GM23248 (cell line): ENCODE measurements around the gene STRN4.

ENCODE experiments used
- EZH2 ChIP-seq: fragments of 200-600 bp; sonication (generic); IDR thresholded peaks from 2 replicates; pipeline ENCODE4 v1.6.1; 2018; ENCODE audit warnings: antibody characterized with exemption, mild to moderate bottlenecking; ENCODE audit not compliant: insufficient read depth, poor library complexity, severe bottlenecking
- EZH2phosphoT487 ChIP-seq: fragments of 200-600 bp; sonication (generic); IDR thresholded peaks from 2 replicates; pipeline ENCODE4 v1.6.1; 2018; ENCODE audit warnings: antibody characterized with exemption, moderate library complexity, mild to moderate bottlenecking, low read depth; ENCODE audit not compliant: insufficient read depth

DNA sequence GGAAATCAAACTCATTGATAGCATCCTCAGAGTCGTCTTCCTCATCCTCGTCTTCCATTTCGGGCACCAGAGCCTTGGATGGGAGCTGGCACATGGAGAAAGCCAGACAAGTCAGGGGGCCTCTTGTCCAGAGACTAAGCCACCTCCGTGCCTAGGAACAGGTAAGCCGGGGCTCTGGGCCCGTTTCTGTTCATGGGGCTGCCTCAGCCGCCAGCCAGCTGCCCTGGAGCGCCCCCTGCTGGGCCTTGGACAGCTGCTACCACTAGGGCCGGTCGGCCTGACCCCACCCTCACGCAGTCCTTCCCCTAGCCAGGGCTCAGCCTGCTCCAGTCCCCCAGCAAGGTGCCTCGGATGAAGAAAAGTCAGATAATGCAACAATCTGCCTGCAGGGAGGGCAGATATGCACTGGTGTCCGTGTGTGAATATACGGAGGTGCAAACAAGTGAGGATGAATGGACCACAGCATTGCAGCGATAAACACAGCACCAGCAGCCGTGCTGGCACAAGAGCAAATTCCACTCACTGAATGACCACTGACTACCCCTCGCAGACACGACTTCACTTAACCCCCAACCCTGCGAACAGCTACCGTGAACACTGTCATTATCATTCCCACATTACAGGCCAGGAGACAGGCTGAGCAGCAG lies 17.4 kb downstream of the STRN4 start:
- TF ChIP-seq EZH2phosphoT487 (no peak), EZH2 (no peak)
